HG03558 (cell line): ENCODE data around the gene CCM2L.
"Not testable (repeated sequence)": the region's sequence is repeated elsewhere in the genome, so short reads cannot be mapped to it uniquely, and the experiment has no call there.

Experiments used
- ATAC-seq: cut with Tn5 transposase; IDR thresholded peaks from one replicate; pipeline ENCODE4 v1.9.1; 2021; ENCODE audit warnings: moderate number of reproducible peaks; ENCODE audit not compliant: unreplicated experiment; ENCODE audit errors: extremely low read depth

CCM2L gene

GRCh38 chr20:32027643-32028042 is 17.4 kb downstream of the CCM2L start:
- no peak for ATAC-seq

- ATAC-seq, result no peak
Measured at GRCh38 chr20:32028647-32029372, 18.6 kb downstream of the CCM2L start.

GRCh38 chr20:32029561-32029960 is 19.3 kb downstream of the CCM2L start:
- ATAC-seq, result no peak

- ATAC-seq, result no peak
Measured at GRCh38 chr20:32031007-32031958, 21.0 kb downstream of the CCM2L start.

GRCh38 chr20:32033316-32033715 is 23.1 kb downstream of the CCM2L start:
- no peak for ATAC-seq

GRCh38 chr20:32033721-32034120 is 23.5 kb downstream of the CCM2L start:
- not testable (repeated sequence) for ATAC-seq

GRCh38 chr20:32034581-32035425 is 24.6 kb downstream of the CCM2L start:
- no peak for ATAC-seq

- ATAC-seq, result no peak
Measured at GRCh38 chr20:32035426-32035779, 25.2 kb downstream of the CCM2L start.

- ATAC-seq, result no peak
Measured at GRCh38 chr20:32036252-32036651, 26.0 kb downstream of the CCM2L start.

- no peak for ATAC-seq
Measured at GRCh38 chr20:32036716-32037485, 26.7 kb downstream of the CCM2L start.

- no peak for ATAC-seq
Measured at GRCh38 chr20:32037929-32038328, 27.7 kb downstream of the CCM2L start.

- no peak for ATAC-seq
Measured at GRCh38 chr20:32040142-32040953, 30.1 kb downstream of the CCM2L start.

GRCh38 chr20:32045999-32046398 is 35.8 kb downstream of the CCM2L start:
- ATAC-seq, result no peak

GRCh38 chr20:32050324-32050841 is 40.1 kb downstream of the CCM2L start:
- ATAC-seq, result no peak

- no peak for ATAC-seq
Measured at GRCh38 chr20:32050851-32051556, 40.8 kb downstream of the CCM2L start.

GRCh38 chr20:32051720-32052089 is 41.5 kb downstream of the CCM2L start:
- no peak for ATAC-seq

- ATAC-seq, result no peak
Measured at GRCh38 chr20:32052090-32052777, 42.0 kb downstream of the CCM2L start, which contains the start of gene HCK. TSS of gene HCK (plus strand) at chr20:32052242.
